Activated CD4-positive, alpha-beta T cell treated with anti-CD3 and anti-CD28 coated beads, Interleukin-2, Interleukin-6, amounts not matched to agents 100 ng/mL and 50 ng/mL, durations not matched to agents 16 hours and 8 hours (primary cell): ENCODE results near the gene NXPE4.
"Not testable (repeated sequence)": the region's sequence is repeated elsewhere in the genome, so short reads cannot be mapped to it uniquely, and the experiment has no call there.

Experiments
- DNase-seq: peaks from one replicate; pipeline ENCODE4 v3.0.0-alpha.2; 2020

The NXPE4 gene

GRCh38 chr11:114595571-114595970 is at the start of gene NXPE4:
TSS of gene NXPE4 (minus strand) at chr11:114595786. CDS start at chr11:114594759, 1,027 bp downstream.
- no peak for DNase-seq

GRCh38 chr11:114639440-114639839 is 43.9 kb upstream of the NXPE4 start:
- not testable (repeated sequence) for DNase-seq

GRCh38 chr11:114631445-114631965 is 35.9 kb upstream of the NXPE4 start:
- not testable (repeated sequence) for DNase-seq

GRCh38 chr11:114625294-114625693 is 29.7 kb upstream of the NXPE4 start:
- DNase-seq, result no peak

GRCh38 chr11:114624455-114625207 is 29.0 kb upstream of the NXPE4 start:
- DNase-seq, result no peak

- DNase-seq, result no peak
These were observed 28.1 kb upstream of the NXPE4 start for GRCh38 chr11:114623720-114624119.

GRCh38 chr11:114622858-114623257 is 27.3 kb upstream of the NXPE4 start:
- DNase-seq, result no peak

- no peak for DNase-seq
These were observed 26.6 kb upstream of the NXPE4 start for GRCh38 chr11:114621950-114622809.

- DNase-seq, result no peak
These were observed 25.5 kb upstream of the NXPE4 start for GRCh38 chr11:114621072-114621471.

GRCh38 chr11:114619659-114620173 is 24.1 kb upstream of the NXPE4 start:
- DNase-seq, result no peak

- no peak for DNase-seq
These were observed 22.6 kb upstream of the NXPE4 start for GRCh38 chr11:114618139-114618538.

- no peak for DNase-seq
These were observed 21.9 kb upstream of the NXPE4 start for GRCh38 chr11:114617157-114618124.

- DNase-seq, result no peak
These were observed 20.9 kb upstream of the NXPE4 start for GRCh38 chr11:114616516-114616915.

- DNase-seq, result no peak
These were observed 20.1 kb upstream of the NXPE4 start for GRCh38 chr11:114615448-114616361.

- DNase-seq, result no peak
These were observed 18.6 kb upstream of the NXPE4 start for GRCh38 chr11:114614127-114614720.

- DNase-seq, result not testable (repeated sequence)
These were observed 17.5 kb upstream of the NXPE4 start for GRCh38 chr11:114613094-114613493.

GRCh38 chr11:114612686-114613085 is 17.1 kb upstream of the NXPE4 start:
- no peak for DNase-seq

- DNase-seq, result not testable (repeated sequence)
These were observed 16.6 kb upstream of the NXPE4 start for GRCh38 chr11:114612199-114612598.

- no peak for DNase-seq
These were observed 15.7 kb upstream of the NXPE4 start for GRCh38 chr11:114610984-114611944.
